Peyer's patch (tissue), 4 donors: ENCODE results near the gene PRMT5. TPM values are rescaled to one million over a fixed set of nuclear protein-coding genes. Genes with fewer than 3 reads are reported as not detected.

Experiments used
- DNase-seq, 3 donors: peaks; one replicate each; pipeline ENCODE4 v3.0.0-alpha.2; 2017 to 2019
- H3K27ac ChIP-seq, 4 donors: fragments of 200-600 bp; sonication (generic); one replicate each; pipeline ENCODE4 v1.5.1; 2016 to 2019
- H3K27me3 ChIP-seq, 2 donors: fragments of 200-600 bp; sonication (generic); one replicate each; pipeline ENCODE4 v1.5.1; 2019
- H3K36me3 ChIP-seq, 3 donors: fragments of 200-600 bp; sonication (generic); one replicate each; pipeline ENCODE4 v1.5.1; 2016 to 2019
- H3K4me1 ChIP-seq, 4 donors: fragments of 200-600 bp; sonication (generic); one replicate each; pipeline ENCODE4 v1.5.1; 2016 to 2019
- H3K4me3 ChIP-seq, 4 donors: fragments of 200-600 bp; sonication (generic); 1 replicate in 3 of 4; 2 replicates in 1 of 4; pipeline ENCODE4 v1.5.1; 2016 to 2019; ENCODE audit warnings: mild to moderate bottlenecking in 1 of 4
- H3K9me3 ChIP-seq, 4 donors: fragments of 200-600 bp; sonication (generic); one replicate each; pipeline ENCODE4 v1.5.1; 2016 to 2019; ENCODE audit warnings: mild to moderate bottlenecking in 1 of 4
- POLR2A ChIP-seq, 2 donors: fragments of 450-650 bp; IDR thresholded peaks; one replicate each; pipeline ENCODE4 v1.5.1; 2017; ENCODE audit warnings: antibody characterized with exemption in 2 of 2, mild to moderate bottlenecking in 2 of 2, moderate library complexity in 2 of 2
- total RNA-seq, 4 donors: library from RNA; depleted of rRNA; stranded (reverse); fragments of >200 nt; gene quantifications; one replicate each; pipeline ENCODE4 v1.1.0, GENCODE V29; 2016
- TF ChIP-seq, protein P1 (sequence below), 6 experiments: fragments of 450-650 bp in 4 of 6; fragments of 200-600 bp in 2 of 6; sonication (generic) in 1 of 6; IDR thresholded peaks; one replicate each; pipeline ENCODE4 v1.5.1; 2017 to 2019; ENCODE audit warnings: antibody characterized with exemption in 6 of 6, mild to moderate bottlenecking in 3 of 6, moderate library complexity in 1 of 6

The PRMT5 gene
- total RNA-seq, 4 donors from 2014 or later: 20.5 to 41.3 (median 26.6) TPM

DNA sequence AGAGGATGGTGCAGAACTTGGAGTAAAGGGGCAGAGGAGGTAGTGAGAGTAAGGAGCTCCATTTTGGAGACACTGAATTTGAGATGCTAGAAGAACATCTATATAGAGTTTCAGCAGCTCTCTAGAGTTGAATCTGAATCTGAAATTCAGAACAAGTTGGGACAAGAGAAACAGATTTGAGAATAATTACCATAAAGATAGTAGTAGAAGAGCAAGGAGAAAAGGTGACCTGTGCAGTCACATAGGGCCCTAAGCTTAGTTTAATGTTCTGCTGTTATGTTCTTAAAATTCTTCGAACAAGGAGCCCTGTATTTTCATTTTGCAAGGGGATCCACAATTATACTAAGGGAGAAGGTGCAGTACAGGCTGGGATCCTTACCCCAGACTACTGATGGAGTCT lies 38.8 kb downstream of the PRMT5 start:
- H3K9me3 ChIP-seq: no peaks in the 10 kb centered on the region
- H3K36me3 ChIP-seq: no peaks in the 10 kb centered on the region
- H3K27ac ChIP-seq: no peak overlapping the region
- H3K27me3 ChIP-seq: no peaks in the 10 kb centered on the region
- no peak overlapping the region for H3K4me3 ChIP-seq
- H3K4me1 ChIP-seq: peaks cover 0 to 24% (median 4%) of the 10 kb centered on the region in 4 donors
- TF ChIP-seq, protein P1, sequence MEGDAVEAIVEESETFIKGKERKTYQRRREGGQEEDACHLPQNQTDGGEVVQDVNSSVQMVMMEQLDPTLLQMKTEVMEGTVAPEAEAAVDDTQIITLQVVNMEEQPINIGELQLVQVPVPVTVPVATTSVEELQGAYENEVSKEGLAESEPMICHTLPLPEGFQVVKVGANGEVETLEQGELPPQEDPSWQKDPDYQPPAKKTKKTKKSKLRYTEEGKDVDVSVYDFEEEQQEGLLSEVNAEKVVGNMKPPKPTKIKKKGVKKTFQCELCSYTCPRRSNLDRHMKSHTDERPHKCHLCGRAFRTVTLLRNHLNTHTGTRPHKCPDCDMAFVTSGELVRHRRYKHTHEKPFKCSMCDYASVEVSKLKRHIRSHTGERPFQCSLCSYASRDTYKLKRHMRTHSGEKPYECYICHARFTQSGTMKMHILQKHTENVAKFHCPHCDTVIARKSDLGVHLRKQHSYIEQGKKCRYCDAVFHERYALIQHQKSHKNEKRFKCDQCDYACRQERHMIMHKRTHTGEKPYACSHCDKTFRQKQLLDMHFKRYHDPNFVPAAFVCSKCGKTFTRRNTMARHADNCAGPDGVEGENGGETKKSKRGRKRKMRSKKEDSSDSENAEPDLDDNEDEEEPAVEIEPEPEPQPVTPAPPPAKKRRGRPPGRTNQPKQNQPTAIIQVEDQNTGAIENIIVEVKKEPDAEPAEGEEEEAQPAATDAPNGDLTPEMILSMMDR (IDR thresholded peaks at IDR 0.05): no peak
- no peak for TF ChIP-seq POLR2A (IDR thresholded peaks at IDR 0.05)
- DNase-seq: no peak

DNA sequence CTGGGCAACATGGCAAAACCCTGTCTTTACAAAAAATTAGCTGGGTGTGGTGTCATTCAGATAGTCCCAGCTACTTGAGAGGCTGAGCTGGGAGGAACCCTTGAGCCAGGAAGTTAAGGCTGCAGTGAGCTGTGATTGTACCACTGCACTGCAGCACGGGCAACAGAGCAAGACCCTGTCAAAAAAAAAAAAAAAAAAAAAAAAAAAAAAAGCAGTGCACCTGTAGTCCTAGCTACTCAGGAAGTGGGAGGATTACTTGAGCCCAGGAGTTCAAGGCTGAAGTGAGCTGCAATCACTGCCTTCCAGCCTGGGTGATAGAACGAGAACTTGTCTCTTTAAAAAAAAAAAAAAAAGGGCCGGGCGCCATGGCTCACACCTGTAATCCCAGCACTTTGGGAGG lies 40.5 kb downstream of the PRMT5 start:
- TF ChIP-seq, protein P1 (IDR thresholded peaks at IDR 0.05): no peak
- TF ChIP-seq POLR2A (IDR thresholded peaks at IDR 0.05): no peak
- H3K9me3 ChIP-seq: no peaks in the 10 kb centered on the region
- DNase-seq: peak in 2 of 3 donors; percentile 55 to 76

DNA sequence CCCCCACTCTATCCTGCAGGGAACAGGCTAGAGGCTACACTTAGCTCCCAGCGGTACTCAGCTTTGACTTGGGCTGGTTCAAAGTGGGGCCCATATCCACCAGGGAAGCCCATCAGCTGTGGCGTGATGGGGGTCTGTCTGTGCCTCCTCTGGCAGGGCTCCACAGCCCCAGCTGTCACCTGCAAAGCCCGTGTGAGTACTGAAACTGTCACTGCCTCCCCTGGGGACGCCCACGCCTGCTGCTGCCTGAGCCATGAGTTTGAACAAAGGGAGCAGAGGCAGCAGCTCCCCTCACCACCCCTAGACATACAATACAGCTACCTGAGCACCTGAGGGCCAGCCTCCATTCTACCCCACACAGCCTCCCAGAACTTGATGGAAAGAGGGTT lies 41.2 kb downstream of the PRMT5 start:
- peak in 2 of 3 donors; percentile 83 to 84 for DNase-seq
- Histone ChIP-seq H3K4me3 (peak overlapping the region; percentile 55 to 63 (median 59)), H3K27ac (peak overlapping the region; percentile 69 to 86 (median 74)), H3K27me3 (no peaks in the 10 kb centered on the region), H3K36me3 (no peaks in the 10 kb centered on the region), H3K9me3 (no peaks in the 10 kb centered on the region), H3K4me1 (peaks cover 0 to 40% (median 4%) of the 10 kb centered on the region in 4 donors)
- TF ChIP-seq, protein P1 (IDR thresholded peaks at IDR 0.05): no peak

More for the DNA sequence above, 40.5 kb downstream of the PRMT5 start:
- peaks cover 0 to 34% (median 4%) of the 10 kb centered on the region in 4 donors for H3K4me1 ChIP-seq
- H3K36me3 ChIP-seq: no peaks in the 10 kb centered on the region
- no peak overlapping the region for H3K4me3 ChIP-seq
- no peaks in the 10 kb centered on the region for H3K27me3 ChIP-seq
- H3K27ac ChIP-seq: peak overlapping the region in 3 of 4 donors; percentile 69 to 86 (median 75)

DNA sequence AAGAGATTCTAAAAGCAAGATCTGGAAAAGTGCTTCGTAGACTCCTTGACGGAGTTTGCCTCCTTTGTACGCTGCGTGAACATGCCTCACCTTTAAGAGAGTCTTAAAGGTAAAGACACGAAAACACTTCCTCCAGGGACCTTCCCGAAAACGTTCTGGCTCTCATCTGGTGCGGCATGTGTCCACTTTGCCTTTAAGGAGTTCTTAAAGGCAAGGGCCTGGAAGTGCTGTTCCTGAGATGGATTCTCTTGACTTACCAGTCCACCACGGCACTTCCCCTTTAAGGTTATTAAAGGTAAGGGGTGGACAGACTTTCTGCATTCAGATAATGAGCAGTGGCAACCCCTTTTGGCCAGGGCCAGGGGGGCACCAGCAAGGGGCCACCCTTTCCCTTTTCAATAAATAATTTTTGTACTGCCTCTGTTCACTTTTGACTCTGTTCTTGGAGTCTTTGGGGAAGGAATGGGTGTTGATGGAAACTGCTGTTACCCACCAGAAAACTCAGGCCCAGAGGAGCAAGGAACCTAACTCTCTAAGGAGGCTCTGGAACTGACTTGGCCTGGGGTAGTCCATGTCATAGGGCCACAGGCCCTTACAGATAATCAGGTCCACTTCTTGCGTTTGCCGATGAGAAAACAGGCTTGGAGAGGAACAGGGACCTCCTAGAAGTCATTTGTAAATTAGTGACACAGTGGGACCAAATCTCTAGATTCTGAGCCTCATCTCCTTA lies 41.8 kb downstream of the PRMT5 start:
- H3K27ac ChIP-seq: peak overlapping the region; percentile 69 to 86 (median 74)
- peak; percentile 60 to 87 (median 64) for DNase-seq
- peaks cover 0 to 45% (median 4%) of the 10 kb centered on the region in 4 donors for H3K4me1 ChIP-seq
- no peaks in the 10 kb centered on the region for H3K36me3 ChIP-seq
- no peaks in the 10 kb centered on the region for H3K9me3 ChIP-seq
- TF ChIP-seq, protein P1 (IDR thresholded peaks at IDR 0.05): no peak
- peak in 1 of 2 donors; percentile 18 for TF ChIP-seq POLR2A (IDR thresholded peaks at IDR 0.05)
- peak overlapping the region; percentile 55 to 63 (median 59) for H3K4me3 ChIP-seq
- H3K27me3 ChIP-seq: no peaks in the 10 kb centered on the region

DNA sequence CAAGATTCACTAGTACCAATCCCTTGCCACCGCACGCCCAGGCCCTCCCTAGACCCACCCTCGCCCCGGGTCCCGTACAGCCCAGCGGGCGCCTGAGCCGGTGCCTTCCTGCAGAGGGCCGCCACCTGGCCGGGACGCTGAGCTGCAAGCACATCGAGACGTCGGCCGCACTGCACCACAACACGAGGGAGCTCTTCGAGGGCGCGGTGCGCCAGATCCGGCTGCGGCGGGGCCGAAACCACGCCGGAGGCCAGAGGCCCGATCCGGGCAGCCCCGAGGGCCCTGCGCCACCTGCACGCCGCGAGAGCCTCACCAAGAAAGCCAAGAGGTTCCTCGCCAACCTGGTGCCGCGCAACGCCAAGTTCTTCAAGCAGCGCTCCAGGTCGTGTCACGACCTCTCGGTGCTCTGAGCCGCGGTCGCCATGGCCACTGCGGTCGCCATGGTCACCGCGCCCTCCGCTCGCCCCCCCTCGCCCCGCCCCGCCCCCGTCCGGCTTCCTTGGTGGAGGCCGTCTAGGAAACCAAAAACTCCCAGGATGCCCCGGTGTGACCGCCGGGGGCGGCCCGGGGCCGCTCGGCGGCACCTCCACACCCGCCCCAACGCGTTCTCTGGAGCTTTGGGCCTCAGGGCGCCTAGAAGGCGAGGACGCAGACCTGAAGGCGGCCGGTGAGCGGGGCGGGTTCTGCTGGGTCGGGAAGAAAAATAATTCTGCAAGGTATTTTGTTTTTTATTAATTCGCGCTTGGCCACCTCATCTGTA lies 42.5 kb downstream of the PRMT5 start:
- TF ChIP-seq POLR2A (IDR thresholded peaks at IDR 0.05): peak in 1 of 2 donors; percentile 29
- TF ChIP-seq, protein P1 (IDR thresholded peaks at IDR 0.05): peak in 5 of 6 experiments; percentile 9 to 34 (median 20)
- H3K4me3 ChIP-seq: peak overlapping the region; percentile 55 to 63 (median 59)
- no peaks in the 10 kb centered on the region for H3K36me3 ChIP-seq
- peaks cover 0 to 50% (median 4%) of the 10 kb centered on the region in 4 donors for H3K4me1 ChIP-seq
- H3K9me3 ChIP-seq: no peaks in the 10 kb centered on the region
- DNase-seq: peak; percentile 86 to 92 (median 87)
- peak overlapping the region; percentile 69 to 86 (median 74) for H3K27ac ChIP-seq
- H3K27me3 ChIP-seq: no peaks in the 10 kb centered on the region
